ENCODE measurements around the gene RIT2.

RIT2 gene

GRCh38 chr18:43010611-43011010, 104.9 kb downstream of the RIT2 start:
- no peak for DNase-seq (ENCODE audit: low read depth)

DNA sequence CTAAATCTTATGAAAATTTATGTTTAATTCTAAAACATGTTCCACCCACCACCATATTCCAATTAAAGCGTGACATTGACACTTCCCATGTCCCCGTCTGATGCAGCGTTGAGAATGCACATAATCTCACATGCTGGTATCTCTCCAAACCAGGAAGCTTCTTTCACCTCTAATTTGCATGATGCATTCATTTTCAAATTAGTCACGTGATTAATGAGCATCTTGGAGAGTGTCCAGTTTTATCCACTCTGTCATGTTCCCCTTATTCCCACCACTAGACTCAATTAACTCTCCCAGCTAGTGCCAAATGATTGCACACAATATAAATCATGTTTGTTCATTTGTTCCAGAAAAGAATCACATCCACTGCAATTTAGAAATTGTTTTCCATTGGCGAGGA, 105.8 kb downstream of the RIT2 start:
- DNase-seq (ENCODE audit: low read depth), result no peak

DNA sequence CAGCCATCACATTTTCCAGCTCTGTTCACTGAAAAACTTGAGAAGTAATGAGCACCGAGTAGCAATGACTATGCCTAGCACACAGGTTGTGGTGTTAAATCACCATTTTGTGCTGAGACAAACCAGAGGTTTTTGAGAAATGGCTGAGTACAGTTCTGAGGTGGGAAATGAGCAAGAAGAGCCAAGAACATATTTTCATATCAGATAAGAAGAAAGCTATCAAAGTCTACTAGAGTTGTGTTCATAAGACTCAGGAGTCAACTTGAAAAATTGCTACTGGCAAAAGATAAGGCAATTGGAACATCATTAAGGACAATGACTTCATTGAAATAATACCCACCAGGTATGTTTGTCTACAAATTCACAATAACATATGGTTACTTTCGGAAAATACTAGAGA, 108.1 kb downstream of the RIT2 start:
- no peak for DNase-seq (ENCODE audit: low read depth)

DNA sequence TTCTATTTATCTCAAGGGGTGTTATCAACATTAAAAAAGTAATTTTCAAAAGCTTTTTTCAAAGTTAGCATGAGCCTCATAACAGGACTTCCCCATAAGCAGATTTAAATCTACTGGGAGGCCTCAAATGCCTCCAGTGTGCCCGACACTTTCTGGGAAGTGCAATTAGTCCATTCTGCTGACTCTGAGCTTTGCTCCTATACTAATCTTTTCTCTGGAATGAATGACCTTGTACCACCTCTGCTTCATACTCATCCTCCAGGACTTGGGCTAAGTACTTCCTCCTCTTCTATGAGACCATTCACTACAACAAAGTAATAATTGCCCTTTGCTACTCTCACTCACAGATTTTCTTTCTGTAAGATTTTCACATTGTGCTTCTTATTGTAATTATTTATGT, 111.1 kb downstream of the RIT2 start:
- DNase-seq (ENCODE audit: low read depth), result no peak

- DNase-seq (ENCODE audit: low read depth), result no peak
Measured at GRCh38 chr18:43001821-43002220, 113.7 kb downstream of the RIT2 start.

DNA sequence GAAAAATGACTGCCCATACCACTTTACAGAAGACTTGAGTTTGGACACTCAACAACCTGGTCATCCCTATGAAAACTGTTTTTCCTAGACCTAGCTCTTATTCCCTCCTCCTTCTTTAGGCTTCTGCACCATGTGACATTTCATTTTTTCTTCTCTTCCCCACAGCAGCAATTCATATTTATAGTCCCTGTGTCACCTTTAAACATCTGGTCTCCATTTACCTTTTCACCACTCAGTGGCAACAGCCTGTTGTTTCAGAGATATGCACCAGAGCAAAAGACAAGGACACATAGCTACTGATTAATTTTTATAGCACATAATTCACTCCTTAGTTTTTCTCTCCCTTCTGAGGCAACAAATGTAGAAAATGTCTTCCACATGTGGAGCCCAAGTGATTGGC, 118.7 kb downstream of the RIT2 start:
- no peak for DNase-seq (ENCODE audit: low read depth)

- no peak for DNase-seq (ENCODE audit: low read depth)
Measured at GRCh38 chr18:42980426-42980825, 135.1 kb downstream of the RIT2 start.

DNA sequence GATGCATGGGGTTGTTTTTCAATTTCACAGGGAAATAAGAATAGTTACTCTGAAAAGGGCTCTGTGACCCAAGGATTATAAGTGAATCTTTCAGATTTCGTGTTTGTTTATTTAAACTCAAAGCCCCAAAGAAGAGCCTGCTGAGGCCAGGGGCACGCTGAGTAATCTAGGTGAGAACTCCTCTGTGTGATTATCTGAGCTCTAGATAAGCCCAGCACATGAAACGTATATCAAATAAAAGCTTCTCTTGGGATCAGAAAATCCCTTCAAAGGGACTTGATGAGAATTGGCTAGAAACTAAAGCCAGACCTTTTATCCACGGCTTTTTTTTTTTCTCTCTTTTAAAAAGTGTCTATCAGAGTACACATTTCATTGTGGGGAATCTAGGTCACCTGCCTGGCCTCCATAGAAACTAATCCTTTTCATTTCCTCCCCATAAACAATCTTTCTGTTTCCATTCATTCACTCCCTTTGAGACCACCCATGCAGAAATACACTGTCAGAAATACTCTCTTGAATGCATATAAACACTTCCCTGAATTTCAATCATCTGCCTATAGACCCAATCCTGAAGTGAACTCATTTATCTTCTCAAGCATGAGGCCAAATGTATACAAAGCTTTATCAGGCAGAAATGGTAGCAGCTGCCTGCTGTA, 137.4 kb downstream of the RIT2 start:
- DNase-seq (ENCODE audit: low read depth), result no peak

- no peak for DNase-seq (ENCODE audit: low read depth)
Measured at GRCh38 chr18:42976869-42977590, 138.5 kb downstream of the RIT2 start.

DNA sequence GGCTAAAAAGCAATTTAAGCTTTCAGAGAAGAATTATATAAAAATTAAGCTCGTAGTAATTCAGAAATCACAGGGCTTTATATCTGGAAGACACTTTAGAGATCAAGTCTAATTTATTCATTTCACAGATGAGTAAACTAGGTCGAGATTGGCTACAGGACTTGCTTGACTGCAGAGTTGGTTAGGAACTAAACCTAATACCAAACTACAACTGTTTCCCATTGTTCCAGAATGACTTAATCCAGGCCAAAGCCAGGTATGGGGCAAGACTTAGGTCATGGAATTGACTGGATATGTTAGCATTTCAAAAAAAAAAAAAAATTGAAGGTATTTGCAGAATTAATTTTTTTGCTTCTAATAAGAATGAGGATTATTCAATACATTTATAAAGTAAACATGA, 146.1 kb downstream of the RIT2 start:
- no peak for DNase-seq (ENCODE audit: low read depth)

- DNase-seq (ENCODE audit: low read depth), result no peak
Measured at GRCh38 chr18:42961298-42961697, 154.2 kb downstream of the RIT2 start.

- no peak for DNase-seq (ENCODE audit: low read depth)
Measured at GRCh38 chr18:42959528-42959927, 156.0 kb downstream of the RIT2 start.

DNA sequence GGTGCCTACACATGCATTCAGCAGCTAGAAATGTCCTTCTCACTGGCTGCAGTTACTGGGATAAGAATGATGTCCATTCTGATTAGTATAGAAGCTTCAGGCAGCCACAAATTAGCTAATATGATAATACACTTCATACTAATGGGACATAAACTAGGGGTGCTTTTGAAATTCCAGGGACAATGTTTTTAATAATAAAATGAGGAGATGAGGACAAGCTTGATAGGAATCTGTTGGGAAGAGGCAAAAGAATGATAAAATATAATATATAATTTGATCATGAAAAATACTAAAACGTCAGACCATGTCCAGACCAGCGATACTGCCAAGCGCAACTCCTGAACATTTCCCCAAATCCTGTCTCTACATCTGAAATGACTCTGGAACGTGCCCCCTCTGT, 157.1 kb downstream of the RIT2 start:
- DNase-seq (ENCODE audit: low read depth), result no peak

GRCh38 chr18:42956287-42956686, 159.2 kb downstream of the RIT2 start:
- no peak for DNase-seq (ENCODE audit: low read depth)

DNA sequence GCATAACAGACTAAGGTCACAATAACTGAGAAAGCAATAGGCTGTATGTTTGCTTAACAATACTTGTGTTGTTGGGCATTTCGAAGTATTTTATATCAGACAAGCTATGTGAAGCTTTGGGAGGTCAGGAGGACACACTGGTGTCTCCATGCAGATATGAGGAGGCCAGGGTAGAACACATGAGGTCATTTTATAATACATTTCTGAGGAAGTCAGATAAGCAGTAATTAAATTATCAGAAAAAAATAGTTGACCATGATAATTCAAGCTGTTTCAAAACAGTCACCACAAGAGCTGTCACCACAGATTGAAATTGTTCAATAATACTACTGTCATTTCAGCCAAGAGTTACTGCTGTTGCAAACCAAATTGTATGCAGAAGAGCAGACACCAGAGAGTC, 160.6 kb downstream of the RIT2 start:
- DNase-seq (ENCODE audit: low read depth), result no peak

DNA sequence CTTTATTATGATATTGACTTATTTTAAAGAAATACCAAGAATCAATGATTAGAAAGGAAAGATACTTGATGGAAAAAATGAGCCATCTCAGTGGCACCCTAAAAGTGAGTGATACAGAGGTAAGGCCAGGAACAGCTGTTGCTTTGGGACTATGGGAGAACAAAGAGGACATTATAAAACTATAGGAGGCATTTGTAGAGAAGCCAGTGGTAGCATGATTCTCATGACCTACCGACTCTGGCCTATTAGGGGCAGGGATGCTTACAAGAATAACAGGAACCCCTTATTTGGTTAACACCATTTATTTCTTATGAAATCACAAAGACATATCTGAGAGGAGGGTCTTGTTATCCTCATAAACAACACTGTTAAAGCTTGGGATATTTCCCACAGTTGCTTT, 162.2 kb downstream of the RIT2 start:
- DNase-seq (ENCODE audit: low read depth), result no peak

GRCh38 chr18:42950732-42951131, 164.8 kb downstream of the RIT2 start:
- no peak for DNase-seq (ENCODE audit: low read depth)

DNA sequence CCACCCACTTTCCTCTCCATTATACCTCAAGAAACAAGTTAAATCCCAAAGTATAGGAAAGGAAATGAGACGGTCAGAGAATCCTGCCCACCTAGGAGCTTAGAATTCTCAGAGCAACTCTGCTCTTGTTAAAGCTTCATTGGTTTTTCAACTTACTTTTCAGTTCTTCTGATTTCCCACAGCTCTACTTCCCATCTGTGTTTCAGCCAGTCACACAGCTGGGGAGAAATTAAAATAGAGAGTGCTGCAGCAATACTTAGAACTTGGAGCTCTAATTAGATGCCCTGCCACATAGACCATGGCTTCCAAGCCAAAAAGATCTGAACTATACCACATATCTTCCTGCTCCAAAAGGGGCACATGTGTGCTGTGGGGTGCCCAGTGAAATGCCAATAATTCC, 166.7 kb downstream of the RIT2 start:
- DNase-seq (ENCODE audit: low read depth), result no peak

GRCh38 chr18:42941860-42942259, 173.6 kb downstream of the RIT2 start:
- DNase-seq (ENCODE audit: low read depth), result no peak

DNA sequence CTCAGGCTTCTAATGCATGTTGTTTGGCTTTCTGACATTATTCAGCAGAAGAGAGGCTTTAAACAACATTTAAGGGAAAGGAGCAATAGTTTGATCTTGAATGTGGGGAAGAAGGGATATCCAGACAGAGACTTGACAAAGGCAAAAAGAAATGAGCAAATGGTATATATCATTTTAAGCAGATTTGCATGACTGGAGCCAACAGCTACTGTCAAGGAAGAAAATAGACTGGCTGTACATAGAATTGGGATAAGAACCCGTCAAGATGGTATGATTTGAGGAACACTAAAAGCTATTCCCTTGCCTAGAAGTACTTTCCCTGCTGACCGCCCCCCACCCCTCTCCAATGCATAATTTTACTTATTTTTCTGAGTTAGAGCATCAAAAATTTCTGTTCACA, 174.5 kb downstream of the RIT2 start:
- DNase-seq (ENCODE audit: low read depth), result no peak

DNA sequence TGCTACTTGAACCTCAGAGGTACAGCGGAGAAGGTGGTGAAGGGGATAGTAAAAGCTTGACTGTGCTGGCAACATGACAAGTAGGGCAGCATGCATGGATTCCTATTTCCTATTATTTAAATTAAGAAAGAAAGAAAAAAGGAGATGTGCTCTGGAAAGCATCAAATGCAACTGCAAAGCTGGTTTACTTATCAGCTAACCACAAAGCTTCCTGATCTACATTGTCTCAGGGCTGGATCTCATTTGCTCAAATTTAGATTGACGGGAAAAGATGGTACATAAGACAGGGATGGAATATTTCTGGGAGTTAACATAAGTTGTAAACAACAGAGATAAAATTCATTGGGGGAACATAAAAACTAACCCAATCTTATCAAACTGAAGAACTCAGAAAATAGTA, 178.0 kb downstream of the RIT2 start:
- DNase-seq (ENCODE audit: low read depth), result no peak

GRCh38 chr18:42936289-42936688, 179.2 kb downstream of the RIT2 start:
- no peak for DNase-seq (ENCODE audit: low read depth)

- no peak for DNase-seq (ENCODE audit: low read depth)
Measured at GRCh38 chr18:42931491-42931890, 184.0 kb downstream of the RIT2 start.

DNA sequence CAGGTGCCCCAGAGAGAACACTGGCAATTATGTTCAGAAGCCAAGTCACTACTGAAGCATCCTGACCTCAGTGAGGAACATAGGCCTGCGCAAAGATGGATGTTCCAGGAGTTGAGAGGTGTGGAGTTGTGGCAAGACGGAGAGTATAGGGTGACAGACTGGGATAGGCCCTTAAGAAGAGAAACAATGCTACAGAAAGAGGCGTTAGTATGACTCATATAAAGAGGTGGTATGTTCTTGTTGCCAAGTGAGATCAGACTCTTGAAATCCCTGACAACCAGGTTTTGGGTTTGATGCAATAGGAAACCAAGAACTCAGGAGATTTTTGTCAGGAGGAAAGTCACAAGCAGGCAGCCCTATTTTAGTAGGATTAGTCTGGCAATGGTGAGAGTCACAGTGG, 185.6 kb downstream of the RIT2 start:
- no peak for DNase-seq (ENCODE audit: low read depth)
